Trophoblast cell (in vitro differentiated cells and primary cell): ENCODE results near the gene ATP1B1.

Experiments used
- DNase-seq, 2 donors: peaks; one replicate each; pipeline ENCODE4 v3.0.0-alpha.2; 2016
- H2AFZ ChIP-seq: 2 replicates; pipeline ENCODE4 v1.6.1; 2013; ENCODE audit warnings: low read length, moderate library complexity, mild to moderate bottlenecking; ENCODE audit not compliant: insufficient read depth, poor library complexity
- H2AK5ac ChIP-seq: 2 replicates; pipeline ENCODE4 v1.6.1; 2013; ENCODE audit warnings: mild to moderate bottlenecking, low read length
- H2BK120ac ChIP-seq: 2 replicates; pipeline ENCODE4 v1.6.1; 2013; ENCODE audit warnings: low read length, mild to moderate bottlenecking, moderate library complexity; ENCODE audit not compliant: insufficient read depth, poor library complexity
- H2BK12ac ChIP-seq: 2 replicates; pipeline ENCODE4 v1.6.1; 2013; ENCODE audit warnings: mild to moderate bottlenecking, low read length, moderate library complexity
- H2BK5ac ChIP-seq: 2 replicates; pipeline ENCODE4 v1.6.1; 2013; ENCODE audit warnings: low read length, low read depth, moderate library complexity, mild to moderate bottlenecking; ENCODE audit not compliant: poor library complexity
- H3K14ac ChIP-seq: 2 replicates; pipeline ENCODE4 v1.6.1; 2013; ENCODE audit warnings: mild to moderate bottlenecking, low read length
- H3K18ac ChIP-seq: 2 replicates; pipeline ENCODE4 v1.6.1; 2013; ENCODE audit warnings: mild to moderate bottlenecking, low read length
- H3K23ac ChIP-seq: 2 replicates; pipeline ENCODE4 v1.6.1; 2013; ENCODE audit warnings: low read length
- H3K27ac ChIP-seq: 2 replicates; pipeline ENCODE4 v1.5.1; 2013; ENCODE audit warnings: low read depth, mild to moderate bottlenecking, inconsistent platforms, low read length, moderate library complexity
- H3K27me3 ChIP-seq: 2 replicates; pipeline ENCODE4 v1.6.1; 2013; ENCODE audit warnings: inconsistent platforms, mild to moderate bottlenecking, low read length, moderate library complexity; ENCODE audit not compliant: insufficient read depth
- H3K36me3 ChIP-seq, 2 experiments: 1 replicate in 1 of 2; 2 replicates in 1 of 2; pipeline ENCODE4 v1.6.1; 2013; ENCODE audit warnings: low read length in 2 of 2, mild to moderate bottlenecking in 2 of 2, moderate library complexity in 1 of 2; ENCODE audit not compliant: insufficient read depth in 2 of 2, control insufficient read depth in 1 of 2
- H3K4ac ChIP-seq: 2 replicates; pipeline ENCODE4 v1.6.1; 2013; ENCODE audit warnings: low read depth, mild to moderate bottlenecking, low read length, moderate library complexity
- H3K4me1 ChIP-seq, 2 experiments: 1 replicate in 1 of 2; 2 replicates in 1 of 2; pipeline ENCODE4 v1.6.1; 2013; ENCODE audit warnings: low read length in 2 of 2, mild to moderate bottlenecking in 2 of 2, moderate library complexity in 1 of 2; ENCODE audit not compliant: insufficient read depth in 2 of 2, control insufficient read depth in 1 of 2
- H3K4me2 ChIP-seq: 2 replicates; pipeline ENCODE4 v1.6.1; 2013; ENCODE audit warnings: inconsistent platforms, mild to moderate bottlenecking, low read length, moderate library complexity
- H3K4me3 ChIP-seq: 2 replicates; pipeline ENCODE4 v1.5.1; 2013; ENCODE audit warnings: mild to moderate bottlenecking, low read depth, low read length, inconsistent platforms
- H3K79me1 ChIP-seq: one replicate; pipeline ENCODE4 v1.6.1; 2013; ENCODE audit warnings: low read length
- H3K79me2 ChIP-seq: 2 replicates; pipeline ENCODE4 v1.6.1; 2013; ENCODE audit warnings: low read length, mild to moderate bottlenecking; ENCODE audit not compliant: control insufficient read depth, insufficient read depth, poor library complexity
- H3K9ac ChIP-seq: 2 replicates; pipeline ENCODE4 v1.6.1; 2013; ENCODE audit warnings: mild to moderate bottlenecking, low read length
- H3K9me3 ChIP-seq: 2 replicates; pipeline ENCODE4 v1.6.1; 2013; ENCODE audit warnings: low read depth, mild to moderate bottlenecking, control low read depth, inconsistent platforms, low read length; ENCODE audit not compliant: insufficient read depth
- H4K12ac ChIP-seq: 2 replicates; pipeline ENCODE4 v1.6.1; 2013; ENCODE audit warnings: low read depth, mild to moderate bottlenecking, low read length, moderate library complexity
- H4K8ac ChIP-seq: 2 replicates; pipeline ENCODE4 v1.6.1; 2013; ENCODE audit warnings: low read depth, mild to moderate bottlenecking, low read length, moderate library complexity
- H4K91ac ChIP-seq: one replicate; pipeline ENCODE4 v1.6.1; 2013; ENCODE audit warnings: low read depth, mild to moderate bottlenecking, low read length, moderate library complexity
- WGBS: extraction: QIAGEN DNeasy Blood & Tissue Kit; methylation state at CpG from one replicate; pipeline ENCODE4 v1.1.7; 2013; ENCODE audit warnings: missing lambda C conversion rate; ENCODE audit not compliant: insufficient read length, insufficient coverage; ENCODE audit errors: extremely low coverage; 5-methylcytosine and 5-hydroxymethylcytosine counted together

The ATP1B1 gene

DNA sequence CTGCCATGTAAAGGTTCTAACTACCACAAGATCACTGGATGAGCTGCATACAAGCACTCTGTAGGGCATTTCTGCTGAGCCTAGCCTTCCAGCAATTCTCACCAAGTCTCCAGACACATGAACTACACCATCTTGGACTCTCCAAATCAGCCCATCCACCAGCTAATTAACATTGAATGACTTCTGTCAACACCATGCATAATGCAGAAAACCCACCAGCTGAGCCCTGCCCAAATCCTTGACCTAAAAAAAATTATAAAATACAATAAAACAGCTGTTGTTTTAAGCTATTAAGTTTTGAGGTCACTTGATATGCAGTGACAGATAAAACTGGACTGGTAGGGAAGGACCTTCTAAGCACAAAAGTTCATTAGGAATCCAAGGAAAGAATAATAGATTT, 44.3 kb upstream of the ATP1B1 start:
- H3K27me3 ChIP-seq, result no peaks in the 10 kb centered on the region
- H3K9me3 ChIP-seq, result no peaks in the 10 kb centered on the region
- peaks cover 6% of the 10 kb centered on the region for H3K79me1 ChIP-seq
- H2AK5ac ChIP-seq, result no peak overlapping the region
- H3K36me3 ChIP-seq, result no peaks in the 10 kb centered on the region
- H4K12ac ChIP-seq, result no peak overlapping the region
- peaks cover 0 to 7% of the 10 kb centered on the region in 2 experiments for H3K4me1 ChIP-seq
- H4K8ac ChIP-seq, result no peak overlapping the region
- no peak overlapping the region for H2AFZ ChIP-seq
- no peak overlapping the region for H3K9ac ChIP-seq
- DNase-seq, result no peak
- no peak overlapping the region for H2BK120ac ChIP-seq
- H2BK12ac ChIP-seq, result no peak overlapping the region
- no peak overlapping the region for H3K4me2 ChIP-seq
- no peaks in the 10 kb centered on the region for H3K79me2 ChIP-seq
- no peak overlapping the region for H3K4ac ChIP-seq
- no peak overlapping the region for H3K18ac ChIP-seq
- H2BK5ac ChIP-seq, result no peak overlapping the region
- no peak overlapping the region for H3K14ac ChIP-seq
- no peak overlapping the region for H3K27ac ChIP-seq
- no peak overlapping the region for H4K91ac ChIP-seq
- H3K23ac ChIP-seq, result no peak overlapping the region
- H3K4me3 ChIP-seq, result no peak overlapping the region

DNA sequence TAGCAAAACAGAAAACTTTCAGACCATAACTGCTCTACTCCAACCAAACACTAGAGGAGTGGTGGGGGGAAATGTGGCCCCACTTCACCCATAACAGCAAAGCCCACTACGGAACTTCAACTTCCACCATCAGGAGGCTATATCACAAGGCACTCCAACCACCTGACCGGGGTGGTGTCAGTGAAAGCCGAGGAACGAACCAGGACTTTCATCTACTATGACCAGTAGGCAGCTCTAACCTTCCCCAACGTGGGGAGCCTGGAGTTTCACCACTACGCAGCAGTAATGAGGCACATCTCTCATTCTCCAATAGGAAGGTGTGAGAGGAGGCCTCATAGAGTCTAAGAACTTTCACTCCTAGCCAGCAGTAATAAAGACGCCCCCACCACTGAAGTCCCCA, 42.4 kb upstream of the ATP1B1 start:
- H2AFZ ChIP-seq, result no peak overlapping the region
- no peaks in the 10 kb centered on the region for H3K36me3 ChIP-seq
- H4K12ac ChIP-seq, result no peak overlapping the region
- DNase-seq, result no peak
- no peak overlapping the region for H3K4ac ChIP-seq
- WGBS, result no CpG with 5 or more reads among the region's 7 CpGs
- H3K79me1 ChIP-seq, result peaks cover 6% of the 10 kb centered on the region
- no peak overlapping the region for H2AK5ac ChIP-seq
- no peak overlapping the region for H3K4me3 ChIP-seq
- no peak overlapping the region for H2BK5ac ChIP-seq
- no peaks in the 10 kb centered on the region for H3K9me3 ChIP-seq
- no peak overlapping the region for H3K18ac ChIP-seq
- no peaks in the 10 kb centered on the region for H3K27me3 ChIP-seq
- H2BK120ac ChIP-seq, result no peak overlapping the region
- no peak overlapping the region for H3K14ac ChIP-seq
- H3K9ac ChIP-seq, result no peak overlapping the region
- no peak overlapping the region for H4K91ac ChIP-seq
- H3K4me2 ChIP-seq, result no peak overlapping the region
- no peak overlapping the region for H4K8ac ChIP-seq
- H3K23ac ChIP-seq, result no peak overlapping the region
- peaks cover 0 to 7% of the 10 kb centered on the region in 2 experiments for H3K4me1 ChIP-seq
- no peak overlapping the region for H2BK12ac ChIP-seq
- H3K79me2 ChIP-seq, result no peaks in the 10 kb centered on the region
- no peak overlapping the region for H3K27ac ChIP-seq

DNA sequence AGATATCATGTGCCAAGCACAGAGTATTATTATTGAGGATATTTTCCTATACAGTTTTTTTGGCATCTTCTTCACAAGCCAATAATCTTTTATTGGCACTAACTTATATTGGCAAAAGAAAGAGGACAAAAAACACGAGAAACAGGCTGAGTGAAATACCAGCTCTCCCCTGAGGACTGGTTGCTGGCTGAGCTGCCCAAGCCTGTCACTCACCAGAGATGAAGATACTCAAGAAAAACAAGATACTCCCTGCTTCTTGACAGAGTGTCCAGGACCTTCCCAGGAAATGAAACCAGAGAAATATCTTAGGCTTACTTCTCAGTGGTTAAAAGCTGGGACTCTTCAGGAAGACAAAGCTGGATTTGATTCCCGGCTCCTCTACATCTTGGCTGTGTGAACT, 35.9 kb upstream of the ATP1B1 start:
- H3K4me1 ChIP-seq, result peaks cover 2 to 3% of the 10 kb centered on the region in 2 experiments
- no peak overlapping the region for H3K9ac ChIP-seq
- no peak overlapping the region for H4K12ac ChIP-seq
- H2AFZ ChIP-seq, result no peak overlapping the region
- H4K8ac ChIP-seq, result no peak overlapping the region
- no peak overlapping the region for H3K4me2 ChIP-seq
- no peaks in the 10 kb centered on the region for H3K79me2 ChIP-seq
- no peak overlapping the region for H2BK5ac ChIP-seq
- no peak overlapping the region for H2BK12ac ChIP-seq
- H3K4me3 ChIP-seq, result no peak overlapping the region
- H3K27me3 ChIP-seq, result no peaks in the 10 kb centered on the region
- H2BK120ac ChIP-seq, result no peak overlapping the region
- H3K27ac ChIP-seq, result no peak overlapping the region
- H3K23ac ChIP-seq, result no peak overlapping the region
- DNase-seq, result no peak
- no CpG with 5 or more reads among the region's 2 CpGs for WGBS
- H3K4ac ChIP-seq, result no peak overlapping the region
- no peak overlapping the region for H4K91ac ChIP-seq
- H3K36me3 ChIP-seq, result no peaks in the 10 kb centered on the region
- H3K9me3 ChIP-seq, result no peaks in the 10 kb centered on the region
- H3K18ac ChIP-seq, result no peak overlapping the region
- no peak overlapping the region for H2AK5ac ChIP-seq
- no peaks in the 10 kb centered on the region for H3K79me1 ChIP-seq
- H3K14ac ChIP-seq, result no peak overlapping the region

DNA sequence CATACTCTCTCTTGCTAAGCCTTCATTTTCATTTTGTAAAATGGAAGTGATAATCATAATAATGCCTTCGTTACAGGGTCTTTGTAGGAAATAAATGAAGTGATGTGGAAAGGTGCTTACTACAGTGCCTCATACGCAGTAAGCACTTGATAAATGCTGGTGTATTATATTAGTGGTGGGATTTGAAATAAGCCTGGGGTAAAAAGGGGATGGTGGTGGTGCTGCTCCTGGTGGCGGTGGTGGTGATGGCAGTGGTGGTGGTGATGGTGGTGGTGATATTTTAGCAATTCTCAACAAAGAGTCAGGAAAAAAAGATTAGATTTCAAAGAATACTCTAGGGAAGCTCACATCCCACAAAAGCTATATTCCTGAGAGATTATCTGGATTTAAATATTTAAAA, 35.5 kb upstream of the ATP1B1 start:
- Histone ChIP-seq H3K79me1 (no peaks in the 10 kb centered on the region), H3K14ac (no peak overlapping the region), H3K79me2 (no peaks in the 10 kb centered on the region), H3K27ac (no peak overlapping the region), H3K27me3 (no peaks in the 10 kb centered on the region), H3K4me1 (peaks cover 2 to 3% of the 10 kb centered on the region in 2 experiments), H3K36me3 (no peaks in the 10 kb centered on the region), H3K23ac (no peak overlapping the region), H3K9me3 (no peaks in the 10 kb centered on the region), H2BK5ac (no peak overlapping the region), H3K9ac (no peak overlapping the region), H3K4ac (no peak overlapping the region), H2BK120ac (no peak overlapping the region), H4K12ac (no peak overlapping the region), H2AK5ac (no peak overlapping the region), H2AFZ (no peak overlapping the region), H3K18ac (no peak overlapping the region), H2BK12ac (no peak overlapping the region), H4K91ac (no peak overlapping the region), H3K4me2 (no peak overlapping the region), H4K8ac (no peak overlapping the region), H3K4me3 (no peak overlapping the region)
- DNase-seq, result no peak
- WGBS, result no CpG with 5 or more reads among the region's 3 CpGs
